ENCODE measurements around the gene GDI1.

GDI1 gene

GRCh38 chrX:154452823-154453222, 15.9 kb downstream of the GDI1 start:
- Histone ChIP-seq H3K36me3 (ENCODE audit: control insufficient read depth, insufficient read depth, low read length) (peaks cover 10% of the 10 kb centered on the region), H3K4me3 (replicated peaks; ENCODE audit: low read depth, low read length) (no peak overlapping the region), H3K27me3 (replicated peaks; ENCODE audit: control insufficient read depth, insufficient read depth, low read length) (no peaks in the 10 kb centered on the region)
- no peak for TF ChIP-seq CTCF (IDR thresholded peaks at IDR 0.05; ENCODE audit: insufficient read depth, low read length, poor library complexity, severe bottlenecking)
- no peak for DNase-seq (ENCODE audit: extremely low read depth, insufficient read length)

- TF ChIP-seq CTCF (IDR thresholded peaks at IDR 0.05; ENCODE audit: insufficient read depth, low read length, poor library complexity, severe bottlenecking), result no peak
- Histone ChIP-seq H3K27me3 (replicated peaks; ENCODE audit: control insufficient read depth, insufficient read depth, low read length) (no peaks in the 10 kb centered on the region), H3K36me3 (ENCODE audit: control insufficient read depth, insufficient read depth, low read length) (no peaks in the 10 kb centered on the region; the same call in 1 of the 2 replicates), H3K4me3 (replicated peaks; ENCODE audit: low read depth, low read length) (peak overlapping the region; percentile 55)
- DNase-seq (ENCODE audit: extremely low read depth, insufficient read length), result peak; percentile 74
Observed at GRCh38 chrX:154457491-154458115, 20.6 kb downstream of the GDI1 start.

GRCh38 chrX:154458116-154458953, 21.4 kb downstream of the GDI1 start, which contains the start of gene PLXNA3:
TSS of gene PLXNA3 (plus strand) at chrX:154458281. CDS start at chrX:154460184, 1,903 bp downstream.
- peak within 1 kb of the TSS; percentile 69 for H3K4me3 ChIP-seq (replicated peaks; ENCODE audit: low read depth, low read length)
- DNase-seq (ENCODE audit: extremely low read depth, insufficient read length), result peak; percentile 67

GRCh38 chrX:154458954-154459778, 22.2 kb downstream of the GDI1 start:
- no peaks in the 10 kb centered on the region for H3K27me3 ChIP-seq (replicated peaks; ENCODE audit: control insufficient read depth, insufficient read depth, low read length)
- H3K36me3 ChIP-seq (ENCODE audit: control insufficient read depth, insufficient read depth, low read length), result no peaks in the 10 kb centered on the region
- H3K4me3 ChIP-seq (replicated peaks; ENCODE audit: low read depth, low read length), result peak overlapping the region; percentile 69
- no peak for TF ChIP-seq CTCF (IDR thresholded peaks at IDR 0.05; ENCODE audit: insufficient read depth, low read length, poor library complexity, severe bottlenecking)
- DNase-seq (ENCODE audit: extremely low read depth, insufficient read length), result no peak

More at GRCh38 chrX:154458116-154458953, 21.4 kb downstream of the GDI1 start, which contains the start of gene PLXNA3:
- H3K36me3 ChIP-seq (ENCODE audit: control insufficient read depth, insufficient read depth, low read length), result no peaks in the 10 kb centered on the region
- no peak for TF ChIP-seq CTCF (IDR thresholded peaks at IDR 0.05; ENCODE audit: insufficient read depth, low read length, poor library complexity, severe bottlenecking)
- no peaks in the 10 kb centered on the region for H3K27me3 ChIP-seq (replicated peaks; ENCODE audit: control insufficient read depth, insufficient read depth, low read length)

GRCh38 chrX:154459832-154460231, 22.9 kb downstream of the GDI1 start:
- Histone ChIP-seq H3K4me3 (replicated peaks; ENCODE audit: low read depth, low read length) (no peak overlapping the region), H3K36me3 (ENCODE audit: control insufficient read depth, insufficient read depth, low read length) (no peaks in the 10 kb centered on the region), H3K27me3 (replicated peaks; ENCODE audit: control insufficient read depth, insufficient read depth, low read length) (no peaks in the 10 kb centered on the region)
- DNase-seq (ENCODE audit: extremely low read depth, insufficient read length), result no peak
- TF ChIP-seq CTCF (IDR thresholded peaks at IDR 0.05; ENCODE audit: insufficient read depth, low read length, poor library complexity, severe bottlenecking), result no peak
